ENCODE measurements around the gene TRPM5. TPM values are rescaled to one million over a fixed set of nuclear protein-coding genes. Genes with fewer than 3 reads are reported as not detected.

TRPM5 gene, protein sequence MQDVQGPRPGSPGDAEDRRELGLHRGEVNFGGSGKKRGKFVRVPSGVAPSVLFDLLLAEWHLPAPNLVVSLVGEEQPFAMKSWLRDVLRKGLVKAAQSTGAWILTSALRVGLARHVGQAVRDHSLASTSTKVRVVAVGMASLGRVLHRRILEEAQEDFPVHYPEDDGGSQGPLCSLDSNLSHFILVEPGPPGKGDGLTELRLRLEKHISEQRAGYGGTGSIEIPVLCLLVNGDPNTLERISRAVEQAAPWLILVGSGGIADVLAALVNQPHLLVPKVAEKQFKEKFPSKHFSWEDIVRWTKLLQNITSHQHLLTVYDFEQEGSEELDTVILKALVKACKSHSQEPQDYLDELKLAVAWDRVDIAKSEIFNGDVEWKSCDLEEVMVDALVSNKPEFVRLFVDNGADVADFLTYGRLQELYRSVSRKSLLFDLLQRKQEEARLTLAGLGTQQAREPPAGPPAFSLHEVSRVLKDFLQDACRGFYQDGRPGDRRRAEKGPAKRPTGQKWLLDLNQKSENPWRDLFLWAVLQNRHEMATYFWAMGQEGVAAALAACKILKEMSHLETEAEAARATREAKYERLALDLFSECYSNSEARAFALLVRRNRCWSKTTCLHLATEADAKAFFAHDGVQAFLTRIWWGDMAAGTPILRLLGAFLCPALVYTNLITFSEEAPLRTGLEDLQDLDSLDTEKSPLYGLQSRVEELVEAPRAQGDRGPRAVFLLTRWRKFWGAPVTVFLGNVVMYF (N-terminal part only)
- total RNA-seq (2022; extraction: Qiagen RNA extraction): not detected in 5 replicates

DNA sequence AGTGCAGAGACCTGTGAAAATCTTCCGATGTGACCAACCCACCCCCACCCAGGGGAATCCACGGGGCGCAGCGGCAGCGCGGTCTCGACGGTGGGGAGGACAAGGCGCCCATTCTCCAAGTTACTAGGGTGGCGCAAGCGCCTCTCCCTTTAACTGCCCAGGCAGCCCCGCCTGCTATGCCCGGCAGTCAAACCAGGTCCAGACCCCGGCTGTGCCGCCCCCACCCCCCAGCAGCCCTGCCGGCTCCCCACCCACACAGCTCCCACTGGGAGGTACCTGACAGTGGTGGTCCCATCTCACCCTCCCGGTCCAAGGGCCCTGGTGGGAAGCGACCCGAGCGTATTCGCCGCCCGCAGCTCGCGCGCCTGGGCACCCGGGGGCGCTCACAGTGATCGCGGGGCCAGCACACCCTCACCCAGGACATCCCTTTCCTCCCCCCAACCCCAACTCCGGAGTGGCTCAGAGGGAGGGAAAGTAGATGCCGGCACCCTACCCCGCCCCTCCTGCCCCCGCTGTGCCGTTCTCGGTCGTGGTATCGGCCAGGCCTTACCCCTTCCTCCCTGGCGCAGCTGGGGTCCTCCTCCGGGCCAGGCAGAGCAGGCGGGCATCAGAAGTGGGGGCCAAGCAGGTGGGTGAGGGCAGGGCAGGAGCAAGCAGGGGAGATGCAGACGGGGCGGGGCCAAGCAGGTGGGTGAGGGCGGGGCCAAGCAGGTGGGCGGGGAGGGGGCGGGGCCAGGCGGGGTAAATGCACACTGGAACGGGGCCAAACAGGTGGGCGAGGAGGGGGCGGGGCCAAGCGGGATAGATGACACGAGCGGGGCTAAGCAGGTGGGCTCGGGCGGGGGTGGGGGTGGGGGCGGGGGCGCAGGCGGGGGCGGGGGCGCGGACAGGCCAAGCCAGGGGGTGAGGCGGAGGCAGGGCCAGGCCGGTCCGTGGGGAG, at the start of gene TRPM5:
Gene TRPM5, minus strand, starts transcription at position 634 of the 940 bp plus-strand sequence. CDS start 21,478 bp downstream, outside the sequence.

DNA sequence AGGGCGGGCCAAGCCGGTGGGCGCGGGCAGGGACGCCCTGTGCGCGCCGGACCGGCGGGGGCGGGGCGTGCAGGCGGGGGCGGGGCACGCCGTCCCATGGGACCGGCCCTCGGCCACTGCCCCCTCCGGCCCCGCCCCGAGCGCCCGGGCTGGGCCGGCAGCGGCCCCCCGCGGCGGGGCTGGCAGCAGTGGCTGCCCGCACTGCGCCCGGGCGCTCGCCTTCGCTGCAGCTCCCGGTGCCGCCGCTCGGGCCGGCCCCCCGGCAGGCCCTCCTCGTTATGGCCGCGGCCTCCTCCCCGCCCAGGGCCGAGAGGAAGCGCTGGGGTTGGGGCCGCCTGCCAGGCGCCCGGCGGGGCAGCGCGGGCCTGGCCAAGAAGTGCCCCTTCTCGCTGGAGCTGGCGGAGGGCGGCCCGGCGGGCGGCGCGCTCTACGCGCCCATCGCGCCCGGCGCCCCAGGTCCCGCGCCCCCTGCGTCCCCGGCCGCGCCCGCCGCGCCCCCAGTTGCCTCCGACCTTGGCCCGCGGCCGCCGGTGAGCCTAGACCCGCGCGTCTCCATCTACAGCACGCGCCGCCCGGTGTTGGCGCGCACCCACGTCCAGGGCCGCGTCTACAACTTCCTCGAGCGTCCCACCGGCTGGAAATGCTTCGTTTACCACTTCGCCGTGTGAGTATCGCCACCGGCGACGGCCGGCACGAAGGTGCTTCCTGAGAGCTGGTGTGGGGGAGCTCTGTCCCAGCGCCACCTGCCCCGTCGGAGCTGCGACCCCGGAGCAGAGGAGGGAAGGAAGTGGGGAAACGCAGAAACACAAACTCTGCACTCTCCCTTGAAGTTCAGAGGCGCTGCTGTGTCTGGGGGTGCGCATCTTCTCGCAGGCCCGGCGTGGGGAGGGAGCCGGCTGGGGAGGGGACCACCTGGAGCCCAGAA, 769 bp upstream of the TRPM5 start, which contains the start of gene KCNQ1:
Gene KCNQ1, plus strand, starts transcription at position 188 of the 925 bp plus-strand sequence. Its CDS starts 91 bp downstream, at position 279.

DNA sequence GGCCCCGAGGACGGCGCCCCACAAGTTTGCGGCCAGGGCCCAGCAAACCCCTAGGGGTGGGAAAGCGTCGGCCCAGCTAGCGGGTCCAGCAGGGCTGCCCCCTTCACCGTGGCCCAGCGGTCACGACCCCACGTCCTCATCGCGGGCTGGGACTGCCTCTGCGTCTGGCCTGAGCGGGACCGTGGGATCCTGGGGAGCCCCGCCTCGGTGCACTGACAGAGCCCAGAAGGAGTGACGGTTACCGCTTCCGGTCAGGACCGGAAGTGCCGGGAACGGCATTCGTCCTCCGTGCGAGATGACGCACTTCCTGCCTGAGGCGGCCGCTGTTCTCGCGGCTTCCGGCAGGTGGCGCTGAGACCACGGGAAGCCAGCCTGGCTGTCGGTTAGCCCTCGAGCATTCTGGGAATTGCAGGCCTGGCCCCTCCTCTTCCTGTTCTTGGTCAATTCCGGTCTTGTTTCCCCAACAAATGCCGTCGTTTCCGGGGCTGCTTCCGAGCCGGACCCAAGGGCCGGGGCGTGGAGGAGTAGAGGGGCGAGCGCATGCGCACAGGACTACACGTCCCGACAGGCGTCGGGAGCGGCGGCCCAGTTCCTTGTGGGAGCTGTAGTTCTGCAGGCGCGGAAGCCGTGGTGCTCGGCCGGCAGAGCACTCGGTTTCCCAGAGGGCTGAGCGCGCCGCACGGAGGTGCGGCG, 44.1 kb downstream of the TRPM5 start, which contains the start of gene TSSC4:
Gene TSSC4, plus strand, starts transcription at position 682 of the 693 bp plus-strand sequence. CDS start 1,884 bp downstream, outside the sequence.

Other genes starting within 250 kb of the TRPM5 start
- gene ASCL2, start 173.9 kb downstream of the TRPM5 start, total RNA-seq (2022; extraction: Qiagen RNA extraction): not detected in 5 replicates
- not detected in 5 replicates for gene C11orf21, start 142.6 kb downstream of the TRPM5 start, total RNA-seq (2022; extraction: Qiagen RNA extraction)
- not detected in 5 replicates for gene TSPAN32, start 142.5 kb downstream of the TRPM5 start, total RNA-seq (2022; extraction: Qiagen RNA extraction)
- 332 to 426 TPM (median 412 TPM) in 5 replicates for gene CD81, start 67.2 kb downstream of the TRPM5 start, total RNA-seq (2022; extraction: Qiagen RNA extraction)
- 49.0 to 80.6 TPM (median 64.7 TPM) in 5 replicates for gene TSSC4, start 43.8 kb downstream of the TRPM5 start, total RNA-seq (2022; extraction: Qiagen RNA extraction)
- gene KCNQ1, start 494 bp upstream of the TRPM5 start, total RNA-seq (2022; extraction: Qiagen RNA extraction): 0.71 to 0.97 TPM (median 0.78 TPM) in 5 replicates

Measured in A549 treated with Hydrocortisone at 1 μM for 4 hours (cell line).